ENCODE measurements around the gene AGO4. TPM values are rescaled to one million over a fixed set of nuclear protein-coding genes. Genes with fewer than 3 reads are reported as not detected.

The AGO4 gene
- total RNA-seq, 1 experiment from 2014 or later: 6.1 TPM

DNA sequence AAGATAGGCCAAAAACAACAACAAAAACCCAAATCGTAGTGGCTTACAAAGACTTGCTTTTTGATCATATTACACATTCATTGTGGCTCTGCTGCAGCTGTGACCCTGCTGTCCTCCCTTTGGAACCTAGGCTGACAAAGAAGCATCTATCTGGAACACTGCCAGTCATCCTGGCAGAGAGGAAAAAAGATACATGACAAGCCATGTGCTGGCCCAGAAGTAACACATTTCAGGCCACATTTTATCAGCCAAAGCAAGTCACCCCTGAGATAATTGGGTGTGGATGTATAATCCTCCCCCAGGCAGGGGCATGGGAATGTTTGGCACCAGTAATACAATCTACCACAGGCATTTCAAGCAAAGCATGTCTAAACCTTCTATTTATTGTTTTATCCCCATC is 38.0 kb downstream of the AGO4 start:
- Histone ChIP-seq H3K4me3 (replicated peaks in 1 of 2; ENCODE audit: low read depth in 1 of 2, low read length in 2 of 2) (no peak overlapping the region), H3K36me3 (ENCODE audit: control insufficient read depth in 1 of 2, insufficient read depth in 2 of 2, low read length in 2 of 2) (peaks cover 0 to 3% of the 10 kb centered on the region in 2 experiments; a peak in 1 of 4 replicates), H3K4me1 (ENCODE audit: control insufficient read depth in 1 of 2, insufficient read depth in 2 of 2, low read length in 2 of 2) (no peaks in the 10 kb centered on the region), H3K9me3 (ENCODE audit: control insufficient read depth in 1 of 2, insufficient read depth in 1 of 2, low read depth in 1 of 2, low read length in 2 of 2) (no peaks in the 10 kb centered on the region), H2AFZ (ENCODE audit: low read depth, low read length, poor library complexity, severe bottlenecking) (no peak overlapping the region), H3K4me2 (ENCODE audit: low read length) (no peak overlapping the region), H3K9ac (ENCODE audit: low read length) (no peak overlapping the region), H3K9me2 (ENCODE audit: insufficient read depth) (no peaks in the 10 kb centered on the region), H3K79me2 (ENCODE audit: insufficient read depth, low read length) (no peaks in the 10 kb centered on the region), H3K27ac (ENCODE audit: low read depth, low read length) (no peak overlapping the region), H4K20me1 (ENCODE audit: insufficient read depth) (no peaks in the 10 kb centered on the region), H3K27me3 (ENCODE audit: insufficient read depth, low read length) (no peaks in the 10 kb centered on the region)
- RAD21 ChIA-PET (ENCODE audit: low non-redundant PET in 1 of 2, low total read pairs in 2 of 2, uncharacterized antibody in 2 of 2, unreplicated experiment in 2 of 2): no interaction called here
- POLR2A ChIA-PET: no interaction called here
- BruUV-seq (replicated peaks): no TSS peak
- DNase-seq (ENCODE audit: low read depth, low spot score): no peak
- intact Hi-C loops (cut with micrococcal nuclease): no loop called here
- no peak for TF ChIP-seq JUND (IDR thresholded peaks at IDR 0.05)
- TF ChIP-seq FOSL1 (IDR thresholded peaks at IDR 0.05; ENCODE audit: low read depth): no peak
- TF ChIP-seq SP1 (IDR thresholded peaks at IDR 0.05; ENCODE audit: low read depth): no peak
- no peak for TF ChIP-seq MAX (IDR thresholded peaks at IDR 0.05)
- no peak for TF ChIP-seq EZH2phosphoT487 (IDR thresholded peaks at IDR 0.05; ENCODE audit: borderline replicate concordance)
- no peak for TF ChIP-seq ELF1 (IDR thresholded peaks at IDR 0.05; ENCODE audit: borderline replicate concordance, low read depth)
- no peak for TF ChIP-seq REST (IDR thresholded peaks at IDR 0.05; ENCODE audit: low read depth)
- TF ChIP-seq YY1 (IDR thresholded peaks at IDR 0.05; ENCODE audit: extremely low read depth, insufficient replicate concordance, low read depth, low read length): no peak
- no peak for TF ChIP-seq TCF7L2 (IDR thresholded peaks at IDR 0.05; ENCODE audit: borderline replicate concordance, extremely low read depth, insufficient read depth, insufficient read length)
- no peak for TF ChIP-seq CEBPB (IDR thresholded peaks at IDR 0.05; ENCODE audit: low read depth)
- no peak for TF ChIP-seq RAD21 (IDR thresholded peaks at IDR 0.05; ENCODE audit: low read depth)
- TF ChIP-seq SIN3A (IDR thresholded peaks at IDR 0.05; ENCODE audit: low read depth): no peak
- no peak for TF ChIP-seq CTCF (IDR thresholded peaks at IDR 0.05 in 2 of 3, conservative IDR thresholded peaks at IDR 0.05 in 1 of 3; ENCODE audit: borderline replicate concordance in 1 of 3, insufficient read depth in 1 of 3, low read depth in 2 of 3, low read length in 2 of 3)
- TF ChIP-seq SRF (IDR thresholded peaks at IDR 0.05; ENCODE audit: low read depth): no peak
- no peak for TF ChIP-seq ZBTB33 (IDR thresholded peaks at IDR 0.05; ENCODE audit: extremely low read depth, insufficient replicate concordance, low read length)
- no peak for TF ChIP-seq ATF3 (IDR thresholded peaks at IDR 0.05)
- no peak for TF ChIP-seq ZNF274 (IDR thresholded peaks at IDR 0.05; ENCODE audit: low read depth, low read length)
- TF ChIP-seq POLR2A (IDR thresholded peaks at IDR 0.05; ENCODE audit: borderline replicate concordance, extremely low read depth, insufficient read depth, insufficient read length): no peak
- TF ChIP-seq POLR2AphosphoS5 (IDR thresholded peaks at IDR 0.05; ENCODE audit: low read depth, low read length): no peak
- CTCF ChIA-PET: no interaction called here
- no peak for ATAC-seq
